ENCODE data around the gene POLR1A. TPM values are rescaled to one million over a fixed set of nuclear protein-coding genes. Genes with fewer than 3 reads are reported as not detected.
A peak's percentile ranks its signal among the peaks of the same experiment; 100 is the strongest.

Gene POLR1A
- total and polyA plus RNA-seq, 4 experiments from 2014 or later = 0.87 to 25.8 (median 13.5) TPM

- Mint-ChIP-seq H3K36me3 (peaks cover 68 to 81% of the 10 kb centered on the region in 2 donors), H3K4me1 (peaks cover 0 to 2% (median 0%) of the 10 kb centered on the region in 4 donors), H3K27me3 (no peaks in the 10 kb centered on the region), H3K4me3 (no peak overlapping the region), H3K9me3 (peaks cover 0 to 2% (median 0%) of the 10 kb centered on the region in 8 donors), H3K27ac (peak overlapping the region in 1 of 7 donors; percentile 14)
- no peaks in the 10 kb centered on the region for H3K27me3 ChIP-seq (ENCODE audit: insufficient read depth, low read length)
- no peak overlapping the region for H3K4me3 ChIP-seq (ENCODE audit: low read length in 2 of 2)
- no peaks in the 10 kb centered on the region for H3K4me1 ChIP-seq (ENCODE audit: insufficient read depth, low read length)
- peaks cover 96% of the 10 kb centered on the region for H3K36me3 ChIP-seq (ENCODE audit: insufficient read depth, low read length)
- CTCF ChIA-PET (ENCODE audit: partially characterized antibody) = no interaction called here
- H3K9me3 ChIP-seq (ENCODE audit: control insufficient read depth in 1 of 2, low read length in 2 of 2) = no peaks in the 10 kb centered on the region
- DNase-seq = no peak
- H3K27ac ChIP-seq (ENCODE audit: low read depth, low read length) = no peak overlapping the region
- intact Hi-C loops (cut with micrococcal nuclease) = no loop called here
- POLR2A ChIA-PET (ENCODE audit: partially characterized antibody) = no interaction called here
Measured at GRCh38 chr2:86123328-86123925, 17.7 kb upstream of the POLR1A start.

GRCh38 chr2:86118130-86118529, 12.4 kb upstream of the POLR1A start:
- CTCF ChIA-PET (ENCODE audit: partially characterized antibody) = interaction anchor here (2.4 kb wide), 1 partner anchor 10 kb away, joined by 6 read pairs; no protein-coding TSS in a partner anchor
- Mint-ChIP-seq H3K27me3 (no peaks in the 10 kb centered on the region), H3K36me3 (peaks cover 64 to 81% of the 10 kb centered on the region in 2 donors)

GRCh38 chr2:86107031-86107430, 1.3 kb upstream of the POLR1A start:
- CTCF ChIA-PET (ENCODE audit: partially characterized antibody) = interaction anchor here (1.4 to 2.1 kb wide), 4 partner anchors 27 to 280 kb away, joined by 3 to 14 read pairs (median 9); no protein-coding TSS in a partner anchor
- Mint-ChIP-seq H3K27ac (peak overlapping the region; percentile 80 to 100 (median 99)), H3K4me1 (peaks cover 46 to 79% (median 60%) of the 10 kb centered on the region in 4 donors), H3K9me3 (no peaks in the 10 kb centered on the region), H3K27me3 (no peaks in the 10 kb centered on the region), H3K36me3 (peaks cover 27 to 58% of the 10 kb centered on the region in 2 donors), H3K4me3 (peak overlapping the region; percentile 88 to 96 (median 92))
- no peaks in the 10 kb centered on the region for H3K9me3 ChIP-seq (ENCODE audit: control insufficient read depth in 1 of 2, low read length in 2 of 2)
- peaks cover 34% of the 10 kb centered on the region for H3K4me1 ChIP-seq (ENCODE audit: insufficient read depth, low read length)
- POLR2A ChIA-PET (ENCODE audit: partially characterized antibody) = interaction anchor here (1.4 to 2.1 kb wide), 6 partner anchors 27 to 276 kb away, joined by 4 to 24 read pairs (median 14); partner anchors contain the start of genes IMMT and ST3GAL5
- intact Hi-C loops (cut with micrococcal nuclease) = loop anchor here (5.0 kb wide), 1 partner anchor 490 kb away; the partner anchor contains the start of gene USP39
- H3K27ac ChIP-seq (ENCODE audit: low read depth, low read length) = peak overlapping the region; percentile 82
- no peaks in the 10 kb centered on the region for H3K27me3 ChIP-seq (ENCODE audit: insufficient read depth, low read length)
- DNase-seq = no peak
- H3K36me3 ChIP-seq (ENCODE audit: insufficient read depth, low read length) = peaks cover 13% of the 10 kb centered on the region
- H3K4me3 ChIP-seq (ENCODE audit: low read length in 2 of 2) = peak overlapping the region; percentile 73 to 83

More at GRCh38 chr2:86118130-86118529, 12.4 kb upstream of the POLR1A start:
- Mint-ChIP-seq H3K27ac (no peak overlapping the region), H3K4me1 (peaks cover under 1 to 11% (median 6%) of the 10 kb centered on the region in 4 donors), H3K9me3 (peaks cover 0 to 2% (median 0%) of the 10 kb centered on the region in 8 donors), H3K4me3 (no peak overlapping the region)
- POLR2A ChIA-PET (ENCODE audit: partially characterized antibody) = interaction anchor here (0.9 kb wide), 1 partner anchor 12 kb away, joined by 3 read pairs; the partner anchor contains the start of genes POLR1A and PTCD3
- H3K9me3 ChIP-seq (ENCODE audit: control insufficient read depth in 1 of 2, low read length in 2 of 2) = no peaks in the 10 kb centered on the region
- H3K27me3 ChIP-seq (ENCODE audit: insufficient read depth, low read length) = no peaks in the 10 kb centered on the region
- H3K4me3 ChIP-seq (ENCODE audit: low read length in 2 of 2) = no peak overlapping the region
- no peaks in the 10 kb centered on the region for H3K4me1 ChIP-seq (ENCODE audit: insufficient read depth, low read length)
- intact Hi-C loops (cut with micrococcal nuclease) = no loop called here
- H3K36me3 ChIP-seq (ENCODE audit: insufficient read depth, low read length) = peaks cover 88% of the 10 kb centered on the region
- H3K27ac ChIP-seq (ENCODE audit: low read depth, low read length) = no peak overlapping the region
- no peak for DNase-seq

GRCh38 chr2:86105969-86106945, 571 bp upstream of the POLR1A start, which contains the start of gene PTCD3:
TSS of gene PTCD3 (plus strand) at chr2:86106235. CDS start at chr2:86106248, 13 bp downstream.
- intact Hi-C loops (cut with micrococcal nuclease) = loop anchor here (1.0 to 5.0 kb wide), 6 partner anchors 68 to 489 kb away; partner anchors contain the start of genes IMMT, KDM3A and USP39
- Histone ChIP-seq H3K4me1 (ENCODE audit: insufficient read depth, low read length) (peaks cover 34% of the 10 kb centered on the region), H3K9me3 (ENCODE audit: control insufficient read depth in 1 of 2, low read length in 2 of 2) (no peaks in the 10 kb centered on the region), H3K4me3 (ENCODE audit: low read length in 2 of 2) (peak within 1 kb of the TSS; percentile 73 to 83), H3K27me3 (ENCODE audit: insufficient read depth, low read length) (no peaks in the 10 kb centered on the region), H3K36me3 (ENCODE audit: insufficient read depth, low read length) (peaks cover 13% of the 10 kb centered on the region), H3K27ac (ENCODE audit: low read depth, low read length) (peak within 1 kb of the TSS; percentile 82)
- Mint-ChIP-seq H3K9me3 (no peaks in the 10 kb centered on the region), H3K27me3 (no peaks in the 10 kb centered on the region), H3K4me3 (peak within 1 kb of the TSS; percentile 88 to 96 (median 92)), H3K4me1 (peaks cover 50 to 85% (median 64%) of the 10 kb centered on the region in 4 donors), H3K36me3 (peaks cover 30 to 61% of the 10 kb centered on the region in 2 donors), H3K27ac (peak within 1 kb of the TSS; percentile 93 to 100 (median 99))
- POLR2A ChIA-PET (ENCODE audit: partially characterized antibody) = interaction anchor here (0.7 to 2.1 kb wide), 21 partner anchors 10 to 780 kb away, joined by 3 to 24 read pairs (median 5); partner anchors contain the start of genes IMMT, KDM3A, MRPL35 and ST3GAL5
- peak; percentile 92 to 97 (median 94) for DNase-seq
- CTCF ChIA-PET (ENCODE audit: partially characterized antibody) = interaction anchor here (1.1 to 2.1 kb wide), 5 partner anchors 26 to 291 kb away, joined by 3 to 14 read pairs (median 8); no protein-coding TSS in a partner anchor

- Histone ChIP-seq H3K9me3 (ENCODE audit: control insufficient read depth in 1 of 2, low read length in 2 of 2) (no peaks in the 10 kb centered on the region), H3K27me3 (ENCODE audit: insufficient read depth, low read length) (no peaks in the 10 kb centered on the region), H3K4me3 (ENCODE audit: low read length in 2 of 2) (no peak overlapping the region), H3K4me1 (ENCODE audit: insufficient read depth, low read length) (peaks cover 22% of the 10 kb centered on the region), H3K36me3 (ENCODE audit: insufficient read depth, low read length) (peaks cover 10% of the 10 kb centered on the region), H3K27ac (ENCODE audit: low read depth, low read length) (no peak overlapping the region)
- POLR2A ChIA-PET (ENCODE audit: partially characterized antibody) = no interaction called here
- Mint-ChIP-seq H3K4me1 (peaks cover 42 to 67% (median 51%) of the 10 kb centered on the region in 4 donors), H3K27me3 (no peaks in the 10 kb centered on the region), H3K36me3 (peaks cover 28 to 58% of the 10 kb centered on the region in 2 donors), H3K27ac (peak overlapping the region in 1 of 7 donors; percentile 50), H3K9me3 (no peaks in the 10 kb centered on the region), H3K4me3 (no peak overlapping the region)
- CTCF ChIA-PET (ENCODE audit: partially characterized antibody) = interaction anchor here (1.2 kb wide), 1 partner anchor 275 kb away, joined by 3 read pairs; no protein-coding TSS in a partner anchor
- intact Hi-C loops (cut with micrococcal nuclease) = no loop called here
- DNase-seq = no peak
Measured at GRCh38 chr2:86102157-86102556, 3.5 kb downstream of the POLR1A start.

GRCh38 chr2:86097913-86098312, 7.8 kb downstream of the POLR1A start:
- POLR2A ChIA-PET (ENCODE audit: partially characterized antibody) = interaction anchor here (0.7 kb wide), 1 partner anchor 343 kb away, joined by 3 read pairs; the partner anchor contains the start of gene KDM3A
- peaks cover 50 to 72% of the 10 kb centered on the region in 2 donors for H3K36me3 Mint-ChIP-seq
- Histone ChIP-seq H3K4me1 (ENCODE audit: insufficient read depth, low read length) (no peaks in the 10 kb centered on the region), H3K36me3 (ENCODE audit: insufficient read depth, low read length) (peaks cover 15% of the 10 kb centered on the region), H3K4me3 (ENCODE audit: low read length in 2 of 2) (no peak overlapping the region), H3K27ac (ENCODE audit: low read depth, low read length) (no peak overlapping the region), H3K27me3 (ENCODE audit: insufficient read depth, low read length) (no peaks in the 10 kb centered on the region), H3K9me3 (ENCODE audit: control insufficient read depth in 1 of 2, low read length in 2 of 2) (no peaks in the 10 kb centered on the region)
- H3K27me3 Mint-ChIP-seq = no peaks in the 10 kb centered on the region
- H3K4me3 Mint-ChIP-seq = no peak overlapping the region
- H3K4me1 Mint-ChIP-seq = peaks cover 18 to 27% (median 21%) of the 10 kb centered on the region in 4 donors
- intact Hi-C loops (cut with micrococcal nuclease) = no loop called here
- DNase-seq = no peak
- H3K9me3 Mint-ChIP-seq = no peaks in the 10 kb centered on the region
- CTCF ChIA-PET (ENCODE audit: partially characterized antibody) = interaction anchor here (1.1 to 1.8 kb wide), 2 partner anchors 18 to 29 kb away, joined by 4 to 6 read pairs; no protein-coding TSS in a partner anchor
- H3K27ac Mint-ChIP-seq = peak overlapping the region in 3 of 7 donors; percentile 0 to 82 (median 38)

All from CD4-positive, alpha-beta memory T cell (primary cell).